CD14-positive monocyte (primary cell): ENCODE measurements around the gene CFAP97. TPM values are rescaled to one million over a fixed set of nuclear protein-coding genes. Genes with fewer than 3 reads are reported as not detected.

ENCODE experiments used
- DNase-seq, 3 donors: peaks; one replicate each; pipeline ENCODE4 v3.0.0-alpha.2; 2011 to 2022
- H2AFZ ChIP-seq: 2 replicates; pipeline ENCODE4 v1.6.0; 2012; ENCODE audit warnings: mild to moderate bottlenecking, low read depth, low read length, inconsistent platforms; ENCODE audit not compliant: insufficient read depth, poor library complexity, severe bottlenecking
- H3K27ac ChIP-seq, 2 donors: 1 replicate in 1 of 2; 2 replicates in 1 of 2; pipeline ENCODE4 v1.5.1; 2012 to 2013; ENCODE audit warnings: low read length in 2 of 2, control low read depth in 1 of 2, inconsistent platforms in 1 of 2, low read depth in 1 of 2, mild to moderate bottlenecking in 1 of 2
- H3K27me3 ChIP-seq, 2 donors: one replicate each; pipeline versions ENCODE4 v1.6.0 to v1.6.1; 2011 to 2013; ENCODE audit warnings: low read length in 2 of 2; ENCODE audit not compliant: control insufficient read depth in 2 of 2, insufficient read depth in 2 of 2
- H3K36me3 ChIP-seq, 2 donors: replicated peaks in 1 of 2; 1 replicate in 1 of 2; 2 replicates in 1 of 2; pipeline versions ENCODE4 v1.5.1 to v1.6.1; 2012 to 2013; ENCODE audit warnings: low read length in 2 of 2, control low read depth in 1 of 2, inconsistent platforms in 1 of 2, mild to moderate bottlenecking in 1 of 2; ENCODE audit not compliant: insufficient read depth in 2 of 2, control insufficient read depth in 1 of 2
- H3K4me1 ChIP-seq, 2 donors: 1 replicate in 1 of 2; 2 replicates in 1 of 2; pipeline versions ENCODE4 v1.5.1 to v1.6.1; 2012 to 2013; ENCODE audit warnings: low read length in 2 of 2, control low read depth in 1 of 2, inconsistent platforms in 1 of 2, mild to moderate bottlenecking in 1 of 2, moderate library complexity in 1 of 2; ENCODE audit not compliant: insufficient read depth in 2 of 2, control insufficient read depth in 1 of 2
- H3K4me2 ChIP-seq: replicated peaks from 2 replicates; pipeline ENCODE3; 2012; ENCODE audit warnings: low read length, moderate library complexity, mild to moderate bottlenecking; ENCODE audit not compliant: poor library complexity, severe bottlenecking; ENCODE audit errors: extremely low read depth
- H3K4me3 ChIP-seq, 3 experiments: fragments of 200-600 bp in 1 of 3; sonication (generic) in 1 of 3; replicated peaks in 1 of 3; 1 replicate in 2 of 3; 2 replicates in 1 of 3; pipeline ENCODE4 v1.5.1; 2011 to 2013; ENCODE audit warnings: low read length in 3 of 3, mild to moderate bottlenecking in 3 of 3, control low read depth in 2 of 3, low read depth in 2 of 3, inconsistent platforms in 1 of 3, moderate library complexity in 1 of 3
- H3K79me2 ChIP-seq: 2 replicates; pipeline ENCODE4 v1.6.0; 2012; ENCODE audit warnings: mild to moderate bottlenecking, control low read depth, inconsistent platforms, low read length, moderate library complexity; ENCODE audit not compliant: insufficient read depth
- H3K9ac ChIP-seq: 2 replicates; pipeline ENCODE4 v1.6.0; 2017; ENCODE audit warnings: low read length, mild to moderate bottlenecking; ENCODE audit not compliant: insufficient read depth, poor library complexity, severe bottlenecking
- H3K9me3 ChIP-seq, 2 donors: replicated peaks in 1 of 2; 1 replicate in 1 of 2; 2 replicates in 1 of 2; pipeline versions ENCODE4 v1.5.1 to v1.6.1; 2012 to 2013; ENCODE audit warnings: low read length in 2 of 2, control low read depth in 1 of 2; ENCODE audit not compliant: control insufficient read depth in 1 of 2, insufficient read depth in 1 of 2
- H4K20me1 ChIP-seq: 2 replicates; pipeline ENCODE4 v1.6.0; 2012; ENCODE audit warnings: mild to moderate bottlenecking, low read length, control low read depth, moderate library complexity; ENCODE audit not compliant: insufficient read depth
- H3K27ac Mint-ChIP-seq, 7 donors: one replicate each; pipeline ENCODE4 v1.8.0; 2020; ENCODE audit warnings: mild to moderate bottlenecking in 7 of 7, mixed read lengths in 7 of 7, moderate library complexity in 6 of 7, inconsistent platforms in 2 of 7
- H3K27me3 Mint-ChIP-seq, 3 donors: one replicate each; pipeline ENCODE4 v1.8.0; 2021 to 2022; ENCODE audit warnings: low read depth in 3 of 3, mild to moderate bottlenecking in 3 of 3, mixed read lengths in 3 of 3, moderate library complexity in 3 of 3, inconsistent platforms in 1 of 3
- H3K36me3 Mint-ChIP-seq, 2 donors: one replicate each; pipeline ENCODE4 v1.8.0; 2020; ENCODE audit warnings: mixed read lengths in 2 of 2, inconsistent platforms in 1 of 2, mild to moderate bottlenecking in 1 of 2
- H3K4me1 Mint-ChIP-seq: one replicate; pipeline ENCODE4 v1.8.0; 2020; ENCODE audit warnings: mild to moderate bottlenecking, mixed read lengths
- H3K4me3 Mint-ChIP-seq, 2 donors: one replicate each; pipeline ENCODE4 v1.8.0; 2020; ENCODE audit warnings: mild to moderate bottlenecking in 2 of 2, mixed read lengths in 2 of 2, moderate library complexity in 1 of 2
- H3K9me3 Mint-ChIP-seq, 7 donors: one replicate each; pipeline ENCODE4 v1.8.0; 2020 to 2022; ENCODE audit warnings: mixed read lengths in 7 of 7, mild to moderate bottlenecking in 6 of 7, moderate library complexity in 6 of 7, inconsistent platforms in 2 of 7
- CTCF ChIP-seq: fragments of 200-600 bp; IDR thresholded peaks from one replicate; pipeline ENCODE4 v1.8.0; 2022; ENCODE audit warnings: antibody characterized with exemption, mild to moderate bottlenecking
- WGBS: methylation state at CpG from one replicate; pipeline ENCODE4 v1.1.5; 2013; ENCODE audit warnings: missing lambda C conversion rate; ENCODE audit not compliant: insufficient coverage; 5-methylcytosine and 5-hydroxymethylcytosine counted together
- intact Hi-C, 2 donors: fragments of 100-400 bp; cut with micrococcal nuclease; formaldehyde crosslinking; loops; one replicate each; pipeline versions ENCODE4 v1.15.0 to v1.15.1; 2023
- polyA plus RNA-seq, 3 donors: library from polyadenylated mRNA; depleted of rRNA in 1 of 3; unstranded in 2 of 3; stranded (reverse) in 1 of 3; fragments of 300-500 nt in 2 of 3; fragments of >200 nt in 1 of 3; fragmentation: Illumina TruSeq in 2 of 3; gene quantifications; 1 replicate in 2 of 3; 2 replicates in 1 of 3; pipeline ENCODE4 v1.2.3, GENCODE V29; 2012 to 2021

Gene CFAP97
- polyA plus RNA-seq, 3 donors: 2.7 to 16.8 (median 12.3) TPM

- Mint-ChIP-seq H3K36me3 (no peaks in the 10 kb centered on the region), H3K27me3 (peaks cover 62 to 81% (median 64%) of the 10 kb centered on the region in 3 donors), H3K27ac (no peak overlapping the region), H3K9me3 (peaks cover 0 to 16% (median 1%) of the 10 kb centered on the region in 7 donors), H3K4me1 (peaks cover 13% of the 10 kb centered on the region), H3K4me3 (peak overlapping the region; percentile 50 to 89)
- no peaks in the 10 kb centered on the region for H4K20me1 ChIP-seq
- peaks cover 45 to 76% of the 10 kb centered on the region in 2 donors for H3K27me3 ChIP-seq
- peak overlapping the region; percentile 77 for H3K4me2 ChIP-seq
- H2AFZ ChIP-seq: peak overlapping the region; percentile 46
- H3K4me3 ChIP-seq: peak overlapping the region; percentile 24 to 68 (median 32)
- H3K79me2 ChIP-seq: no peaks in the 10 kb centered on the region
- no peak overlapping the region for H3K27ac ChIP-seq
- H3K4me1 ChIP-seq: peaks cover 4 to 9% of the 10 kb centered on the region in 2 donors
- no peak for TF ChIP-seq CTCF
- WGBS: 13% methylated on average over 11 of the region's 11 CpGs
- intact Hi-C loops: no loop called here
- peaks cover 0 to 19% of the 10 kb centered on the region in 2 donors for H3K9me3 ChIP-seq
- no peak overlapping the region for H3K9ac ChIP-seq
- H3K36me3 ChIP-seq: no peaks in the 10 kb centered on the region
- no peak for DNase-seq
These were observed 61.3 kb downstream of the CFAP97 start for GRCh38 chr4:185142564-185142911.

- Histone ChIP-seq H3K27ac (no peak overlapping the region), H3K79me2 (no peaks in the 10 kb centered on the region), H2AFZ (no peak overlapping the region), H3K9me3 (peaks cover 0 to 19% of the 10 kb centered on the region in 2 donors), H4K20me1 (no peaks in the 10 kb centered on the region), H3K9ac (no peak overlapping the region), H3K36me3 (no peaks in the 10 kb centered on the region), H3K27me3 (peaks cover 45 to 78% of the 10 kb centered on the region in 2 donors), H3K4me3 (no peak overlapping the region), H3K4me1 (peaks cover 4 to 9% of the 10 kb centered on the region in 2 donors), H3K4me2 (no peak overlapping the region)
- Mint-ChIP-seq H3K27me3 (peaks cover 63 to 84% (median 66%) of the 10 kb centered on the region in 3 donors), H3K36me3 (no peaks in the 10 kb centered on the region), H3K27ac (peak overlapping the region in 1 of 7 donors; percentile 11), H3K4me3 (peak overlapping the region in 1 of 2 donors; percentile 59), H3K9me3 (peaks cover 0 to 16% (median 1%) of the 10 kb centered on the region in 7 donors), H3K4me1 (peaks cover 13% of the 10 kb centered on the region)
- intact Hi-C loops: no loop called here
- TF ChIP-seq CTCF: no peak
- WGBS: 97% methylated on average over 3 of the region's 6 CpGs
- no peak for DNase-seq
These were observed 62.0 kb downstream of the CFAP97 start for GRCh38 chr4:185141777-185142176.
